Measurements from ENCODE around the gene SLC9A9. TPM values are rescaled to one million over a fixed set of nuclear protein-coding genes. Genes with fewer than 3 reads are reported as not detected.

Gene SLC9A9
- total and polyA plus RNA-seq, 12 donors, result 1.3 to 8.4 (median 3.0) TPM

DNA sequence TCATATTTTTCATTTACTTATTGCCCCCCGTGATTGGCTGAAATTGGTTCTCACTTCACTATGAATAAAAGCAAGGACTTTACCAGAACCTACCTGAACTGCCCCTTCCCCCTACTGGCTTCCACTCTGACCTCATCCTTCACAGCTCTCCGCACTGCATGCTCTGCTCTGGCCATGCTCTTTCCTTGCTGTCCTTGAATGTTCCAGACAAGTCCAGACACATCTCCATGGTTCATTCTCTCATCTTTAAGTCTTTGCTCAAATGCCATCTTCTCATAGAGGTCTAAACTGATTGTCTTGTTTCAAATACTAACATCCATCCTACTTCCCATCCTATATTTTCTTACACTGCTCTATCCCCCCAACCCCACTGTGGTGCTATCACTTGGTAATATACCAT is 599.3 kb downstream of the SLC9A9 start:
- intact Hi-C loops (cut with DNase I), result no loop called here
- no peak for ATAC-seq
- H3K4me1 ChIP-seq, result no peaks in the 10 kb centered on the region
- no peaks in the 10 kb centered on the region for H3K27me3 ChIP-seq
- DNase-seq, result no peak
- H3K9me3 ChIP-seq, result no peaks in the 10 kb centered on the region
- H3K36me3 ChIP-seq, result no peaks in the 10 kb centered on the region
- TF ChIP-seq, protein P1, sequence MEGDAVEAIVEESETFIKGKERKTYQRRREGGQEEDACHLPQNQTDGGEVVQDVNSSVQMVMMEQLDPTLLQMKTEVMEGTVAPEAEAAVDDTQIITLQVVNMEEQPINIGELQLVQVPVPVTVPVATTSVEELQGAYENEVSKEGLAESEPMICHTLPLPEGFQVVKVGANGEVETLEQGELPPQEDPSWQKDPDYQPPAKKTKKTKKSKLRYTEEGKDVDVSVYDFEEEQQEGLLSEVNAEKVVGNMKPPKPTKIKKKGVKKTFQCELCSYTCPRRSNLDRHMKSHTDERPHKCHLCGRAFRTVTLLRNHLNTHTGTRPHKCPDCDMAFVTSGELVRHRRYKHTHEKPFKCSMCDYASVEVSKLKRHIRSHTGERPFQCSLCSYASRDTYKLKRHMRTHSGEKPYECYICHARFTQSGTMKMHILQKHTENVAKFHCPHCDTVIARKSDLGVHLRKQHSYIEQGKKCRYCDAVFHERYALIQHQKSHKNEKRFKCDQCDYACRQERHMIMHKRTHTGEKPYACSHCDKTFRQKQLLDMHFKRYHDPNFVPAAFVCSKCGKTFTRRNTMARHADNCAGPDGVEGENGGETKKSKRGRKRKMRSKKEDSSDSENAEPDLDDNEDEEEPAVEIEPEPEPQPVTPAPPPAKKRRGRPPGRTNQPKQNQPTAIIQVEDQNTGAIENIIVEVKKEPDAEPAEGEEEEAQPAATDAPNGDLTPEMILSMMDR (IDR thresholded peaks at IDR 0.05), result no peak
- H3K4me3 ChIP-seq, result no peak overlapping the region
- no peak overlapping the region for H3K27ac ChIP-seq
- WGBS, 2 donors, result 96 to 98% methylated on average over 2 of the region's 2 CpGs

DNA sequence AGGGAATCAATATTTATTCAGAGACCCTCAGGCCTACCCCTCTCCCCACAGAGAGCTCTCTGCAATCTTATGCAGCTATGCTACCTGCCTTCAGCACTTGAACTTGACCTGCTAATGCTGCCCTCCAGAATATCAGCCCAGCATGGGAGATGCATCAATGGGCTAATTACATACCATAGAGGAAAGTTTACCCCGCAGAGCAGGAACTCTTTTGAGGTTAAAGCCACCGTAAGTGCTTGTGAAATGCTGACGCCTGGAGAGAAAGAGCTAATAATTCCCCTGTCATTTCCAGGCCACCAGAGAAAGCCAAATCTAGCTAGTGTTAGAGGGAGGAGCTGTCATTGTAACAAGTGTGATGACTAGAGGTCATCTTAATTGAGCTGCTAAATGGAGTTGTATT is 601.2 kb downstream of the SLC9A9 start:
- no peaks in the 10 kb centered on the region for H3K27me3 ChIP-seq
- no peak for DNase-seq
- H3K4me3 ChIP-seq, result no peak overlapping the region
- H3K27ac ChIP-seq, result no peak overlapping the region
- 70 to 71% methylated on average over 3 of the region's 3 CpGs for WGBS, 2 donors
- no peak for ATAC-seq
- intact Hi-C loops (cut with DNase I), result no loop called here
- no peaks in the 10 kb centered on the region for H3K9me3 ChIP-seq
- H3K4me1 ChIP-seq, result no peaks in the 10 kb centered on the region
- no peaks in the 10 kb centered on the region for H3K36me3 ChIP-seq
- TF ChIP-seq, protein P1 (IDR thresholded peaks at IDR 0.05), result no peak

DNA sequence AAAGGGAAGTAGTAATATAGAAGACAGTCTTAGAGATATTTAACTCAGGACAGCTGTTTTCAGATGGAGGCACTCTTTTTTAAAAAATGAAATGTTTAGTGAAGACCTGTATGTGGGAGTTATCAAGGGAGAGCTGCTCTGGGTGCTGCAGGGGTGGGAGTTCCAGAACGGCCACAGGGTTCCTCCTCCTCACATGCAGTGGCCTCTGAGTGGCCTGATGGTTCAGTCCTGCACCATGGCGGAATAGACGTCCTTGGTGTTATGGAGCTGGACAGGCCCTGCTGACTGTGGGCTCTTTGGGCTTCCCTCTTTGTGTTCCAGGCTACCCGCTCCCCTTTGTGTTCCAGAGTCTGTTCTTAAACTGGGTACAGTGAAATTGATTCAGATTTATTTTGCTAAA is 602.6 kb downstream of the SLC9A9 start:
- ATAC-seq, result no peak

DNA sequence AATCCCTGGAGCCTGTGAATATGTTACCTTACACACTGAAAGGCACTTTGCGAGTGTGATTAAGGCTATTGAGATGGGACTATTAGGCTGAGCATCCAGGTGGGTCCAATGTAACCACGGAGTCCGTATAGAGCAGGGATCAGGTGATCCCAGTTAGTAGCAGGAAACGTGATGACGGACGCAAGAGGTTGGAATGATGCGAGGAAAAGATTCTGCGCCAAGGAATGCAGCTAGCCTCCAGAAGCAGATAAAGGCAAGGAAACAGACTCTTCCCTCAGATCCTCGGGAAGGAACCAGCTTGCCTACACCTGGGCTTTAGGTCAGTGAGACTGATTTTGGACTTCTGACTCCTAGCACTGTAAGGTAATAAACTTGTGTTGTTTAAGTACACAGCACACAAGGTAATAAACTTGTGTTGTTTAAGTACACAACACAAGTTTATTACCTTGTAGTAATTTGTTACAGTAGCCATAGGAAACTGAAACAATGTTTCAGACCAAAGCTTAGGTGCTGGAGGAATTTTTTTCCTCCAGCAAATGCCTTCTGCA is 603.7 kb downstream of the SLC9A9 start:
- ATAC-seq (no peak), DNase-seq (no peak)
- TF ChIP-seq, protein P1 (IDR thresholded peaks at IDR 0.05), result no peak
- Histone ChIP-seq H3K4me1 (no peaks in the 10 kb centered on the region), H3K27me3 (no peaks in the 10 kb centered on the region), H3K9me3 (peaks cover 0 to 3% (median 0%) of the 10 kb centered on the region in 11 donors), H3K36me3 (no peaks in the 10 kb centered on the region), H3K4me3 (no peak overlapping the region), H3K27ac (no peak overlapping the region)
- WGBS, 2 donors, result 44 to 52% methylated on average over 9 of the region's 9 CpGs
- intact Hi-C loops (cut with DNase I), result no loop called here

More for the DNA sequence above, 602.6 kb downstream of the SLC9A9 start:
- H3K9me3 ChIP-seq, result peaks cover 0 to 3% (median 0%) of the 10 kb centered on the region in 11 donors
- H3K4me1 ChIP-seq, result no peaks in the 10 kb centered on the region
- DNase-seq, result no peak
- TF ChIP-seq, protein P1 (IDR thresholded peaks at IDR 0.05), result no peak
- intact Hi-C loops (cut with DNase I), result no loop called here
- no peaks in the 10 kb centered on the region for H3K36me3 ChIP-seq
- no peak overlapping the region for H3K4me3 ChIP-seq
- no peak overlapping the region for H3K27ac ChIP-seq
- no peaks in the 10 kb centered on the region for H3K27me3 ChIP-seq
- WGBS, 2 donors, result 83 to 91% methylated on average over 4 of the region's 4 CpGs

Measured in heart right ventricle (tissue), 16 donors.